IMR-90 (cell line): ENCODE measurements around the gene ANKRD63. TPM values are rescaled to one million over a fixed set of nuclear protein-coding genes. Genes with fewer than 3 reads are reported as not detected.

Experiments
- ATAC-seq: fragments of 200-7000 bp; cut with Tn5 transposase; 2 replicates; pipeline ENCODE4 v1.9.1; 2020; ENCODE audit warnings: low read depth, mild to moderate bottlenecking, moderate library complexity
- BruUV-seq: library from RNA; stranded (reverse); fragments of 400-500 nt; replicated peaks from 2 replicates; lab custom pipeline; 2021; lab: Mats Ljungman, UMichigan
- CTCF ChIA-PET: fragments of 300-600 bp; formaldehyde crosslinking; extraction: SDS; loops from one replicate; lab custom pipeline; 2021; ENCODE audit warnings: antibody characterized with exemption; lab: Yijun Ruan, JAX
- POLR2A ChIA-PET: fragments of 300-600 bp; sonication (Branson Sonifier 250); formaldehyde crosslinking; loops from one replicate; lab custom pipeline; 2022; ENCODE audit warnings: antibody characterized with exemption; ENCODE audit not compliant: unreplicated experiment; lab: Charles Lee
- DNase-seq: peaks from one replicate; pipeline ENCODE4 v3.0.0; 2013
- H2AFZ ChIP-seq: replicated peaks from 2 replicates; pipeline ENCODE3; 2013; ENCODE audit warnings: low read length, mild to moderate bottlenecking; ENCODE audit not compliant: poor library complexity
- H2AK5ac ChIP-seq: 2 replicates; pipeline ENCODE4 v1.6.1; 2013; ENCODE audit warnings: low read depth, low read length, inconsistent platforms
- H2AK9ac ChIP-seq: replicated peaks from 2 replicates; pipeline ENCODE3; 2013; ENCODE audit warnings: mild to moderate bottlenecking, low read depth, low read length, moderate library complexity; ENCODE audit not compliant: poor library complexity
- H2BK120ac ChIP-seq: 2 replicates; pipeline ENCODE4 v1.6.1; 2013; ENCODE audit warnings: low read depth, low read length, inconsistent platforms
- H2BK15ac ChIP-seq: 3 replicates; pipeline ENCODE4 v1.6.1; 2013; ENCODE audit warnings: low read depth, low read length, inconsistent platforms
- H2BK20ac ChIP-seq: 2 replicates; pipeline ENCODE4 v1.6.1; 2013; ENCODE audit warnings: low read depth, mild to moderate bottlenecking, inconsistent platforms, low read length, moderate library complexity
- H2BK5ac ChIP-seq: 2 replicates; pipeline ENCODE4 v1.6.1; 2013; ENCODE audit warnings: mild to moderate bottlenecking, low read depth, low read length, inconsistent platforms; ENCODE audit not compliant: poor library complexity, severe bottlenecking
- H3K14ac ChIP-seq: replicated peaks from 2 replicates; pipeline ENCODE4 v1.6.1; 2013; ENCODE audit warnings: low read depth, low read length, inconsistent platforms
- H3K18ac ChIP-seq: 2 replicates; pipeline ENCODE4 v1.6.1; 2013; ENCODE audit warnings: low read depth, low read length, control low read depth
- H3K23ac ChIP-seq: 2 replicates; pipeline ENCODE4 v1.6.1; 2013; ENCODE audit warnings: low read depth, low read length, inconsistent platforms
- H3K27ac ChIP-seq: 2 replicates; pipeline ENCODE4 v1.5.1; 2013; ENCODE audit warnings: mild to moderate bottlenecking, control low read depth, low read length; ENCODE audit not compliant: insufficient read depth
- H3K27me3 ChIP-seq: 2 replicates; pipeline ENCODE4 v1.6.1; 2013; ENCODE audit warnings: low read length; ENCODE audit not compliant: control insufficient read depth, insufficient read depth
- H3K36me3 ChIP-seq: 2 replicates; pipeline ENCODE4 v1.6.1; 2013; ENCODE audit warnings: low read length, mixed read lengths; ENCODE audit not compliant: control insufficient read depth, insufficient read depth
- H3K4ac ChIP-seq: 2 replicates; pipeline ENCODE4 v1.6.1; 2013; ENCODE audit warnings: low read depth, low read length, inconsistent platforms
- H3K4me1 ChIP-seq: 2 replicates; pipeline ENCODE4 v1.6.1; 2013; ENCODE audit warnings: low read length, mixed read lengths; ENCODE audit not compliant: control insufficient read depth, insufficient read depth
- H3K4me2 ChIP-seq: 2 replicates; pipeline ENCODE4 v1.6.1; 2013; ENCODE audit warnings: low read depth, mild to moderate bottlenecking, control low read depth, low read length, moderate library complexity
- H3K4me3 ChIP-seq: 2 replicates; pipeline ENCODE4 v1.5.1; 2013; ENCODE audit warnings: low read depth, mild to moderate bottlenecking, control low read depth, low read length, moderate library complexity; ENCODE audit not compliant: insufficient read depth
- H3K56ac ChIP-seq: 2 replicates; pipeline ENCODE4 v1.6.1; 2013; ENCODE audit warnings: low read length, inconsistent platforms; ENCODE audit not compliant: insufficient read depth; ENCODE audit errors: extremely low read depth
- H3K79me1 ChIP-seq, 2 experiments: 2 replicates each; pipeline ENCODE4 v1.6.1; 2013; ENCODE audit warnings: low read length in 2 of 2, inconsistent platforms in 1 of 2, low read depth in 1 of 2
- H3K9ac ChIP-seq: 2 replicates; pipeline ENCODE4 v1.6.1; 2013; ENCODE audit warnings: low read depth, low read length, control low read depth
- H3K9me1 ChIP-seq: 2 replicates; pipeline ENCODE4 v1.6.1; 2013; ENCODE audit warnings: low read length, inconsistent platforms; ENCODE audit not compliant: insufficient read depth
- H3K9me3 ChIP-seq: 2 replicates; pipeline ENCODE4 v1.6.1; 2013; ENCODE audit warnings: low read length; ENCODE audit not compliant: control insufficient read depth, insufficient read depth
- H4K20me1 ChIP-seq: 2 replicates; pipeline ENCODE4 v1.6.1; 2013; ENCODE audit warnings: low read length, inconsistent platforms; ENCODE audit not compliant: insufficient read depth
- H4K5ac ChIP-seq: 2 replicates; pipeline ENCODE4 v1.6.1; 2013; ENCODE audit warnings: mild to moderate bottlenecking, low read depth, low read length, control low read depth
- H4K8ac ChIP-seq, 2 experiments: 2 replicates each; pipeline ENCODE4 v1.6.1; 2013; ENCODE audit warnings: low read depth in 2 of 2, low read length in 2 of 2, control low read depth in 1 of 2, inconsistent platforms in 1 of 2
- H4K91ac ChIP-seq: 2 replicates; pipeline ENCODE4 v1.6.1; 2013; ENCODE audit warnings: low read depth, low read length, inconsistent platforms; ENCODE audit not compliant: insufficient read depth
- MAZ ChIP-seq: IDR thresholded peaks from 2 replicates; pipeline ENCODE4 v1.6.1; 2012; ENCODE audit warnings: low read depth, mild to moderate bottlenecking, low read length, improper control_type of control experiment, moderate library complexity, borderline replicate concordance
- MXI1 ChIP-seq: IDR thresholded peaks from 2 replicates; pipeline ENCODE4 v1.6.1; 2012; ENCODE audit warnings: low read depth, mild to moderate bottlenecking, low read length, moderate library complexity, borderline replicate concordance
- USF2 ChIP-seq: fragments of 150-350 bp; IDR thresholded peaks from 2 replicates; pipeline ENCODE4 v1.6.1; 2017; ENCODE audit warnings: mild to moderate bottlenecking, antibody characterized with exemption, low read length, low read depth
- WGBS, 2 experiments: methylation state at CpG; one replicate each; pipeline versions ENCODE4 v1.1.5 to v1.1.7; 2013; ENCODE audit warnings: missing lambda C conversion rate in 2 of 2; ENCODE audit not compliant: insufficient read length in 1 of 2; ENCODE audit errors: extremely low coverage in 2 of 2; 5-methylcytosine and 5-hydroxymethylcytosine counted together
- dilution Hi-C: fragments of 300-500 bp; cut with HindIII; formaldehyde crosslinking; loops from one replicate; pipeline ENCODE4 v1.14.3; 2018; ENCODE audit warnings: low sequenced_read_pairs; ENCODE audit not compliant: unreplicated experiment
- in situ Hi-C: fragments of 300-500 bp; cut with MboI; formaldehyde crosslinking; loops from 3 replicates; pipeline ENCODE4 v1.14.3; 2019; ENCODE audit warnings: low sequenced_read_pairs, inconsistent platforms, mixed read lengths
- intact Hi-C: fragments of 100-400 bp; cut with micrococcal nuclease; formaldehyde crosslinking; loops from 2 replicates; pipeline ENCODE4 v1.10.0; 2022
- polyA plus RNA-seq, 3 experiments: library from polyadenylated mRNA; depleted of rRNA; stranded (reverse); fragments of >200 nt; gene quantifications; 2 replicates each; pipeline ENCODE4 v1.2.3, GENCODE V29; 2012; ENCODE audit warnings: low replicate concordance in 1 of 3
- total RNA-seq: library from RNA; depleted of rRNA; stranded (reverse); fragments of >200 nt; gene quantifications from 2 replicates; pipeline ENCODE4 v1.2.3, GENCODE V29; 2012

The ANKRD63 gene
- total and polyA plus RNA-seq, 2 of the 4 experiments (the other 2 are of a cell fraction), result not detected

- H3K27ac ChIP-seq, result no peak overlapping the region
- in situ Hi-C loops (no loop called here), dilution Hi-C loops (no loop called here), intact Hi-C loops (no loop called here)
- no peak overlapping the region for H3K23ac ChIP-seq
- H3K36me3 ChIP-seq, result no peaks in the 10 kb centered on the region
- H3K4me3 ChIP-seq, result no peak overlapping the region
- H3K56ac ChIP-seq, result no peak overlapping the region
- H2BK20ac ChIP-seq, result no peak overlapping the region
- no peak for DNase-seq
- H3K18ac ChIP-seq, result no peak overlapping the region
- no peak overlapping the region for H4K5ac ChIP-seq
- no peaks in the 10 kb centered on the region for H4K20me1 ChIP-seq
- no peak overlapping the region for H2BK5ac ChIP-seq
- H2AFZ ChIP-seq, result no peak overlapping the region
- TF ChIP-seq MXI1 (no peak), USF2 (0 out of 2 replicates have a peak, but pooled peaks have one; percentile 51), MAZ (no peak)
- no peak overlapping the region for H2AK9ac ChIP-seq
- H3K27me3 ChIP-seq, result peaks cover 9% of the 10 kb centered on the region; the same call in 1 of the 2 replicates
- ChIA-PET CTCF (no interaction called here), POLR2A (no interaction called here)
- H3K4me2 ChIP-seq, result no peak overlapping the region
- BruUV-seq, result no TSS peak
- no peak overlapping the region for H2BK120ac ChIP-seq
- H4K91ac ChIP-seq, result no peak overlapping the region
- H3K9me3 ChIP-seq, result no peaks in the 10 kb centered on the region
- H3K9me1 ChIP-seq, result 0 out of 2 replicates have a peak, but pooled peaks cover 3% of the 10 kb centered on the region
- WGBS, 2 experiments, result 83% methylated on average over 1 of the region's 4 CpGs; no CpG with 5 or more reads in 1 of the 2 experiments
- H3K4ac ChIP-seq, result no peak overlapping the region
- no peaks in the 10 kb centered on the region for H3K79me1 ChIP-seq
- H4K8ac ChIP-seq, result no peak overlapping the region
- H2AK5ac ChIP-seq, result no peak overlapping the region
- ATAC-seq, result no peak
- H2BK15ac ChIP-seq, result no peak overlapping the region
- no peak overlapping the region for H3K9ac ChIP-seq
- peaks cover 5% of the 10 kb centered on the region; the same call in 1 of the 2 replicates for H3K4me1 ChIP-seq
- no peak overlapping the region for H3K14ac ChIP-seq
Observed at GRCh38 chr15:40235201-40235885, 47.5 kb downstream of the ANKRD63 start.
